HFFc6 (cell line): ENCODE results near the gene FRMD4A. TPM values are rescaled to one million over a fixed set of nuclear protein-coding genes. Genes with fewer than 3 reads are reported as not detected.

Experiments
- DNase-seq: peaks from one replicate; pipeline ENCODE4 v3.0.0-alpha.2; 2018
- H3K27ac Mint-ChIP-seq: 2 replicates; pipeline ENCODE4 v1.8.0; 2020; ENCODE audit warnings: mild to moderate bottlenecking, mixed read lengths
- H3K27me3 Mint-ChIP-seq: 2 replicates; pipeline ENCODE4 v1.8.0; 2021; ENCODE audit warnings: mild to moderate bottlenecking, moderate library complexity, mixed read lengths; ENCODE audit not compliant: insufficient read depth
- H3K36me3 Mint-ChIP-seq: 2 replicates; pipeline ENCODE4 v1.8.0; 2021; ENCODE audit warnings: low read depth, mixed read lengths
- H3K4me1 Mint-ChIP-seq: 2 replicates; pipeline ENCODE4 v1.8.0; 2020; ENCODE audit warnings: low read depth, mixed read lengths
- H3K4me3 Mint-ChIP-seq: 2 replicates; pipeline ENCODE4 v1.8.0; 2020; ENCODE audit warnings: mild to moderate bottlenecking, moderate library complexity, mixed read lengths
- H3K9me3 Mint-ChIP-seq: 2 replicates; pipeline ENCODE4 v1.8.0; 2020; ENCODE audit warnings: mild to moderate bottlenecking, mixed read lengths
- total RNA-seq, 6 experiments: library from RNA; stranded (reverse); fragmentation: NEBNext Ultra II Directional; extraction: Animal tissue kit (Norgen Biotek cat#: 25700); gene quantifications; 2 replicates in 1 of 6; 3 replicates in 5 of 6; pipeline ENCODE4 v1.2.3, GENCODE V29; 2021
- TF ChIP-seq, protein P1 (sequence below): fragments of 200-600 bp; sonication (generic); IDR thresholded peaks from 2 replicates; pipeline ENCODE4 v1.5.0; 2021; ENCODE audit warnings: antibody characterized with exemption, mild to moderate bottlenecking

Gene FRMD4A
- total RNA-seq, 6 experiments from 2014 or later = 76.7 to 117 (median 92.3) TPM

- H3K36me3 Mint-ChIP-seq = peaks cover 89% of the 10 kb centered on the region
- no peak overlapping the region for H3K27ac Mint-ChIP-seq
- H3K4me1 Mint-ChIP-seq = peaks cover 8% of the 10 kb centered on the region
- peaks cover 15% of the 10 kb centered on the region for H3K27me3 Mint-ChIP-seq
- H3K9me3 Mint-ChIP-seq = peaks cover 17% of the 10 kb centered on the region
- no peak overlapping the region for H3K4me3 Mint-ChIP-seq
- DNase-seq = no peak
- TF ChIP-seq, protein P1, sequence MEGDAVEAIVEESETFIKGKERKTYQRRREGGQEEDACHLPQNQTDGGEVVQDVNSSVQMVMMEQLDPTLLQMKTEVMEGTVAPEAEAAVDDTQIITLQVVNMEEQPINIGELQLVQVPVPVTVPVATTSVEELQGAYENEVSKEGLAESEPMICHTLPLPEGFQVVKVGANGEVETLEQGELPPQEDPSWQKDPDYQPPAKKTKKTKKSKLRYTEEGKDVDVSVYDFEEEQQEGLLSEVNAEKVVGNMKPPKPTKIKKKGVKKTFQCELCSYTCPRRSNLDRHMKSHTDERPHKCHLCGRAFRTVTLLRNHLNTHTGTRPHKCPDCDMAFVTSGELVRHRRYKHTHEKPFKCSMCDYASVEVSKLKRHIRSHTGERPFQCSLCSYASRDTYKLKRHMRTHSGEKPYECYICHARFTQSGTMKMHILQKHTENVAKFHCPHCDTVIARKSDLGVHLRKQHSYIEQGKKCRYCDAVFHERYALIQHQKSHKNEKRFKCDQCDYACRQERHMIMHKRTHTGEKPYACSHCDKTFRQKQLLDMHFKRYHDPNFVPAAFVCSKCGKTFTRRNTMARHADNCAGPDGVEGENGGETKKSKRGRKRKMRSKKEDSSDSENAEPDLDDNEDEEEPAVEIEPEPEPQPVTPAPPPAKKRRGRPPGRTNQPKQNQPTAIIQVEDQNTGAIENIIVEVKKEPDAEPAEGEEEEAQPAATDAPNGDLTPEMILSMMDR = no peak
These were observed 685.9 kb downstream of the FRMD4A start for GRCh38 chr10:13644866-13645265.

DNA sequence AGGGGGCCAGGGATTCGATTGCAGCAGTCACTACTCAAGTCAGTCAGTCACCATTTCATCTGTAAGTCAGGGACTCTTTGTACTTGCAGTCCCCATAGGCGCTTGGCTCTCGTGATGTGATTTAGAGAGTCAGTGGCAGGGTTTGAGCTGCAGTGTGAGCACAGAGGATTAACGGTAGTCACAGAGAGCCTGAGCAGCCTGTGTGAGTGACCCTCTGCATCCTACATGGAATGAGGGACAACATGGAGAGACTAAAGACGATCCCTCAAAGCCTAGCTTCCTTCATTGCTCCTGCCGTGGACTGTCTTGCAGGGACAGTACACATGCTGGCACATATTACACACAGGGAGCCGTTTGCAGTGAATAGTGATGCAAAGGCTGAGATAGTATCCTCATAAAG, 687.7 kb downstream of the FRMD4A start:
- no peak for DNase-seq
- Mint-ChIP-seq H3K27ac (no peak overlapping the region), H3K36me3 (peaks cover 79% of the 10 kb centered on the region)

DNA sequence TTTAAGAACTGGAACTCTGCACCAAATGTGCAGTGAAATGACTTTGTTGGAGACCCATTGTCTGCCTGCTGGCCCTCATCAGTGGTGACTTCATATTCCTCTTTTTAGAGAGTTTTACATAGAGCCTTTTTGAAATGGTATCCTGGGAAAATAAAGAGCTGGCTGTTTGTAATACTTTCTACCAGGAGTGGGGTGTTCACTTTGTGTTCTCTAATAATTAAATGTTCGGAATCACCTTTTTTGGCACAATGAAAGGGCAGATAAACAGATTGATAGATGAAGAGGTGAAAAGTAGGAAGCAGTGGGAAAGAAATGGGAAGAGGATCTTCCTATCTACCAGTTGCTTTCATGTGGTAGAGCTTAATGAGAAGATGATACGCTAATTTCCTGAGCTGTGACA, 688.4 kb downstream of the FRMD4A start:
- no peak for DNase-seq
- Mint-ChIP-seq H3K4me1 (peaks cover 10% of the 10 kb centered on the region), H3K9me3 (peaks cover 17% of the 10 kb centered on the region), H3K27ac (no peak overlapping the region), H3K4me3 (no peak overlapping the region; the same call in 1 of the 2 replicates), H3K27me3 (peaks cover 14% of the 10 kb centered on the region), H3K36me3 (peaks cover 78% of the 10 kb centered on the region)
- TF ChIP-seq, protein P1 = no peak

More for the DNA sequence above, 687.7 kb downstream of the FRMD4A start:
- Mint-ChIP-seq H3K4me3 (no peak overlapping the region), H3K9me3 (peaks cover 17% of the 10 kb centered on the region), H3K4me1 (peaks cover 2% of the 10 kb centered on the region), H3K27me3 (peaks cover 14% of the 10 kb centered on the region)
- TF ChIP-seq, protein P1 = no peak

- H3K4me3 Mint-ChIP-seq = no peak overlapping the region
- peaks cover 15% of the 10 kb centered on the region for H3K9me3 Mint-ChIP-seq
- TF ChIP-seq, protein P1 = no peak
- no peak for DNase-seq
- H3K27me3 Mint-ChIP-seq = peaks cover 13% of the 10 kb centered on the region
- H3K36me3 Mint-ChIP-seq = peaks cover 60% of the 10 kb centered on the region
- no peak overlapping the region for H3K27ac Mint-ChIP-seq
- H3K4me1 Mint-ChIP-seq = peaks cover 13% of the 10 kb centered on the region
These were observed 692.8 kb downstream of the FRMD4A start for GRCh38 chr10:13637894-13638293.

GRCh38 chr10:13637303-13637856, 693.3 kb downstream of the FRMD4A start:
- Mint-ChIP-seq H3K36me3 (peaks cover 55% of the 10 kb centered on the region), H3K4me3 (no peak overlapping the region), H3K9me3 (peaks cover 10% of the 10 kb centered on the region), H3K4me1 (peaks cover 13% of the 10 kb centered on the region), H3K27ac (no peak overlapping the region), H3K27me3 (peaks cover 13% of the 10 kb centered on the region)
- DNase-seq = no peak
- TF ChIP-seq, protein P1 = no peak
